Measurements from ENCODE around the gene ARHGAP32.

- TF ChIP-seq EZH2phosphoT487 (IDR thresholded peaks at IDR 0.05; ENCODE audit: borderline replicate concordance) (no peak), POLR2A (IDR thresholded peaks at IDR 0.05; ENCODE audit: borderline replicate concordance, extremely low read depth, insufficient read depth, insufficient read length) (no peak), YY1 (IDR thresholded peaks at IDR 0.05; ENCODE audit: extremely low read depth, insufficient replicate concordance, low read depth, low read length) (no peak), CTCF (IDR thresholded peaks at IDR 0.05 in 2 of 3, conservative IDR thresholded peaks at IDR 0.05 in 1 of 3; ENCODE audit: borderline replicate concordance in 1 of 3, insufficient read depth in 1 of 3, low read depth in 2 of 3, low read length in 2 of 3) (no peak), CEBPB (IDR thresholded peaks at IDR 0.05; ENCODE audit: low read depth) (no peak), POLR2AphosphoS5 (IDR thresholded peaks at IDR 0.05; ENCODE audit: low read depth, low read length) (no peak), ATF3 (IDR thresholded peaks at IDR 0.05) (no peak), EZH2 (IDR thresholded peaks at IDR 0.05) (no peak), RAD21 (IDR thresholded peaks at IDR 0.05; ENCODE audit: low read depth) (no peak), FOSL1 (IDR thresholded peaks at IDR 0.05; ENCODE audit: low read depth) (no peak)
- TF ChIP-seq, protein P1, sequence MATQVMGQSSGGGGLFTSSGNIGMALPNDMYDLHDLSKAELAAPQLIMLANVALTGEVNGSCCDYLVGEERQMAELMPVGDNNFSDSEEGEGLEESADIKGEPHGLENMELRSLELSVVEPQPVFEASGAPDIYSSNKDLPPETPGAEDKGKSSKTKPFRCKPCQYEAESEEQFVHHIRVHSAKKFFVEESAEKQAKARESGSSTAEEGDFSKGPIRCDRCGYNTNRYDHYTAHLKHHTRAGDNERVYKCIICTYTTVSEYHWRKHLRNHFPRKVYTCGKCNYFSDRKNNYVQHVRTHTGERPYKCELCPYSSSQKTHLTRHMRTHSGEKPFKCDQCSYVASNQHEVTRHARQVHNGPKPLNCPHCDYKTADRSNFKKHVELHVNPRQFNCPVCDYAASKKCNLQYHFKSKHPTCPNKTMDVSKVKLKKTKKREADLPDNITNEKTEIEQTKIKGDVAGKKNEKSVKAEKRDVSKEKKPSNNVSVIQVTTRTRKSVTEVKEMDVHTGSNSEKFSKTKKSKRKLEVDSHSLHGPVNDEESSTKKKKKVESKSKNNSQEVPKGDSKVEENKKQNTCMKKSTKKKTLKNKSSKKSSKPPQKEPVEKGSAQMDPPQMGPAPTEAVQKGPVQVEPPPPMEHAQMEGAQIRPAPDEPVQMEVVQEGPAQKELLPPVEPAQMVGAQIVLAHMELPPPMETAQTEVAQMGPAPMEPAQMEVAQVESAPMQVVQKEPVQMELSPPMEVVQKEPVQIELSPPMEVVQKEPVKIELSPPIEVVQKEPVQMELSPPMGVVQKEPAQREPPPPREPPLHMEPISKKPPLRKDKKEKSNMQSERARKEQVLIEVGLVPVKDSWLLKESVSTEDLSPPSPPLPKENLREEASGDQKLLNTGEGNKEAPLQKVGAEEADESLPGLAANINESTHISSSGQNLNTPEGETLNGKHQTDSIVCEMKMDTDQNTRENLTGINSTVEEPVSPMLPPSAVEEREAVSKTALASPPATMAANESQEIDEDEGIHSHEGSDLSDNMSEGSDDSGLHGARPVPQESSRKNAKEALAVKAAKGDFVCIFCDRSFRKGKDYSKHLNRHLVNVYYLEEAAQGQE (IDR thresholded peaks at IDR 0.05; ENCODE audit: low read depth): no peak
These were observed 271.5 kb downstream of the ARHGAP32 start for GRCh38 chr11:128920666-128921065.
